Breast epithelium (tissue), 3 donors: ENCODE measurements around the gene MAGED2.

Experiments
- POLR2A ChIP-seq: fragments of 450-650 bp; IDR thresholded peaks from one replicate; pipeline ENCODE4 v1.6.1; 2016; ENCODE audit warnings: antibody characterized with exemption, mild to moderate bottlenecking, moderate library complexity
- TF ChIP-seq, protein P1 (sequence below), 3 donors: fragments of 450-650 bp; IDR thresholded peaks; one replicate each; pipeline ENCODE4 v1.5.1; 2016 to 2017; ENCODE audit warnings: antibody characterized with exemption in 3 of 3, mild to moderate bottlenecking in 3 of 3, moderate library complexity in 3 of 3

DNA sequence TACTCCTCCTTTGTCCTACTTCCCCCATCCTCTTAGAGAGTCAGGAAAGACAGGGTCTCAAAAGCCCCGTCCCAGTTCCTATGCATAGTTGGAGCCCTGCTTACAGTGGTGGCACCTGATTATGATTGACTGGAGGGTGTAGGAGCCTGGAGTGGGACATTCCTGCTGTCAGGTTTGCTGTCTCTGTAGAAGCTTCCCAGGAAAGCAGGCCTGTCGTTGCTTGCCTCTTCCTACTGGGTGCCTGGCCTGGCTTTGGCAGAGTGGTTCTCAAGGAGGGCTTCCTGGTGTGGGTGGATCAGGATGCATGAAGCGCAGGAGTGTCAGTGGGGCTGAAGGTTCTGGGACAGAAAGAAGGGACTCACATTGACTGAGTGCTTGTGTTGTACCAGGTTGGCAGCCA, 4.8 kb downstream of the MAGED2 start:
- no peak for TF ChIP-seq POLR2A
- TF ChIP-seq, protein P1, sequence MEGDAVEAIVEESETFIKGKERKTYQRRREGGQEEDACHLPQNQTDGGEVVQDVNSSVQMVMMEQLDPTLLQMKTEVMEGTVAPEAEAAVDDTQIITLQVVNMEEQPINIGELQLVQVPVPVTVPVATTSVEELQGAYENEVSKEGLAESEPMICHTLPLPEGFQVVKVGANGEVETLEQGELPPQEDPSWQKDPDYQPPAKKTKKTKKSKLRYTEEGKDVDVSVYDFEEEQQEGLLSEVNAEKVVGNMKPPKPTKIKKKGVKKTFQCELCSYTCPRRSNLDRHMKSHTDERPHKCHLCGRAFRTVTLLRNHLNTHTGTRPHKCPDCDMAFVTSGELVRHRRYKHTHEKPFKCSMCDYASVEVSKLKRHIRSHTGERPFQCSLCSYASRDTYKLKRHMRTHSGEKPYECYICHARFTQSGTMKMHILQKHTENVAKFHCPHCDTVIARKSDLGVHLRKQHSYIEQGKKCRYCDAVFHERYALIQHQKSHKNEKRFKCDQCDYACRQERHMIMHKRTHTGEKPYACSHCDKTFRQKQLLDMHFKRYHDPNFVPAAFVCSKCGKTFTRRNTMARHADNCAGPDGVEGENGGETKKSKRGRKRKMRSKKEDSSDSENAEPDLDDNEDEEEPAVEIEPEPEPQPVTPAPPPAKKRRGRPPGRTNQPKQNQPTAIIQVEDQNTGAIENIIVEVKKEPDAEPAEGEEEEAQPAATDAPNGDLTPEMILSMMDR (IDR thresholded peaks at IDR 0.05), result no peak
